Stimulated activated CD8-positive, alpha-beta memory T cell treated with anti-CD3 and anti-CD28 coated beads, Interleukin-12 subunit alpha, Interleukin-12 subunit beta, amount 100 ng/mL, for 24 hours (primary cell): ENCODE data around the gene CAMK1G.

Experiments used
- DNase-seq: peaks from one replicate; pipeline ENCODE4 v3.0.0-alpha.2; 2020; ENCODE audit errors: extremely low read depth

Gene CAMK1G

GRCh38 chr1:209635850-209636249 lies 52.3 kb downstream of the CAMK1G start:
- no peak for DNase-seq

DNA sequence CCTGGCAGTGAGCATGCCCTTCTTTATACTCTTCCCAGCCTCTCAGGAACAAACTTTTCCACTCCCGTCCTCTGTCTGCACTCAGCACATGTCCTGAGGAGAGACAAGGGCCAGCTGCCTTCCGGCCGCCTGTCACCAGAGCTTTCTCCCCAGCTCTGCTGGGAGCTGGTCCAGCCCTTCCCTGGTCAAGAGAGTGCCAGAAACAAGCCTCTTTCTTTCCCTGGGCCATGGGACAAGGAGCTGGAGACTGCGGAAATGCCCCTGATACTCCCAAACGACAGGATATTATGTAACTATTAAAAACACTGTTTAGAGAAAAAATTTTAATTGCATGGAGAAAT lies 58.3 kb downstream of the CAMK1G start:
- DNase-seq, result no peak

GRCh38 chr1:209642816-209643215 lies 59.3 kb downstream of the CAMK1G start:
- no peak for DNase-seq

DNA sequence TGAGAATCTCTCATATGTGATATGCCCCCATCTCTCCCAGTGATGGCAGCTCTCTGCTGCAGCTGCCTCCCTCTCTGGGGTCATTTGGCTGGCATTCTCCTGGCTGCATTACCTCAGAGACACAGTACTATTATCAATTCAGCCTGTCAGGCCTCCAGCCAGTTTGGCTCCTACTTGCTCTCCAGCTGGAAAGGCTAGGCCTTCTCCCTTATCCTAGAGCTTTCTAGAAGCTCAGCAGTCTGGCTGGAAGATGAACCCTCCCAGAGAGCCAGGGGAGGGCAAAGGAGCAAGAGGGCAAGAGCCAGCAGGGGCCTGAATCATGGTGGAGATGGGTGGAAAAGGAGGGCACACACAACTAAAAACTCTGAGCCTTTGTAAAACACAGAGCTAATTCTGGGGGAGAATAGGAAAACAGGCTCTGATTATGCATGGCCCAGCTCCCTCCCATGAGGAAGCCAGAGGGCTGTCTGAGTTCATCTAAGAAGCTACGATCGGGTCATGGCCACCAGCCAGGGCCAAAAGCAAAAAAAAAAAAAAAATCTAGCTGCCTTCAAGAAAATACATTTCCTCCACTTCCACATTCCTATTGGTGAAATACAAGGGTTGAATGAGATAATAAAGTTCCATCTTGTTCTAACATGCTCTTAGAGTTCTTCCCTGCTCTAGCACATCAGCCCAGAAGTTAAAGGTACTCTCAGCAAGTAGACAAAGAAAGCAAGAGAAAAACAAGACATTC lies 59.9 kb downstream of the CAMK1G start:
- no peak for DNase-seq

GRCh38 chr1:209645574-209646452 lies 62.3 kb downstream of the CAMK1G start:
- no peak for DNase-seq

DNA sequence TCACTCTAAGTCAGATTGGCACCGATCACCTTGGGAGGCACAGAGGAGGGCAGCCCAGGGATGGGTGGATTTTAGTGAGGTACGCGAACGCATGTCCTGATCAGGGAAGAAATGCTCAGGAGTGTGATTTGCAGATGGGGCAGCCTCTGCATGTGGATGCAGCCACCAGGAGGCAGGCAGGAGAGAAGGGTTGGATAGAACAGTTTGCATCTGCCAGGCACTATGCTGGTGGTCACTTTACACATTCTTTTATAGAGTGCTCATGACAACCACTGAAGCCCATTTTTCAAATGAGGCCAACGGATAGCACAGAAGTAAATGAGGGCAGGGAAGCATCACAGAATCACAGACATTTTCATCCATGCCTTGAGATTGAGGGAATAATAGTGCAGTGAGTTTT lies 63.0 kb downstream of the CAMK1G start:
- DNase-seq, result no peak

DNA sequence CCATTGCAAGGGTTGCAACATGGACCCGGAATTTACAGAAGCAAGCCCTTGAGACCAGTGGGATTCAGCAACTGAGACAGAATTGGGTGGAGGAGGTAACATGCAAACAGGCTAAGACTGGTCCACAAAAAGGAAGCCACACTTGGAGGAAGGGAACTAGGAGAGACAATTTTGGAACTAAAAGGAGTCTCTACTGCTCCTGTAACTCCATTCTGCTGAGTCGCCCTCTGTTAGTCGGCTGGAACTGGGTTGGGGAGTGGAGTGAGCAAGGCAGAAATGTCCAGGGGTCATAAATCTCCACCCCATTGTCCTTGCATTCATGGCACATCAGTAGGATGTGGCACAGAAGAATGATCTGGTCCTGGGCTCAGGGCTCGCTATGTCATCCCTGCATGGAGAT lies 63.6 kb downstream of the CAMK1G start:
- no peak for DNase-seq

GRCh38 chr1:209648346-209648745 lies 64.8 kb downstream of the CAMK1G start:
- DNase-seq, result no peak

DNA sequence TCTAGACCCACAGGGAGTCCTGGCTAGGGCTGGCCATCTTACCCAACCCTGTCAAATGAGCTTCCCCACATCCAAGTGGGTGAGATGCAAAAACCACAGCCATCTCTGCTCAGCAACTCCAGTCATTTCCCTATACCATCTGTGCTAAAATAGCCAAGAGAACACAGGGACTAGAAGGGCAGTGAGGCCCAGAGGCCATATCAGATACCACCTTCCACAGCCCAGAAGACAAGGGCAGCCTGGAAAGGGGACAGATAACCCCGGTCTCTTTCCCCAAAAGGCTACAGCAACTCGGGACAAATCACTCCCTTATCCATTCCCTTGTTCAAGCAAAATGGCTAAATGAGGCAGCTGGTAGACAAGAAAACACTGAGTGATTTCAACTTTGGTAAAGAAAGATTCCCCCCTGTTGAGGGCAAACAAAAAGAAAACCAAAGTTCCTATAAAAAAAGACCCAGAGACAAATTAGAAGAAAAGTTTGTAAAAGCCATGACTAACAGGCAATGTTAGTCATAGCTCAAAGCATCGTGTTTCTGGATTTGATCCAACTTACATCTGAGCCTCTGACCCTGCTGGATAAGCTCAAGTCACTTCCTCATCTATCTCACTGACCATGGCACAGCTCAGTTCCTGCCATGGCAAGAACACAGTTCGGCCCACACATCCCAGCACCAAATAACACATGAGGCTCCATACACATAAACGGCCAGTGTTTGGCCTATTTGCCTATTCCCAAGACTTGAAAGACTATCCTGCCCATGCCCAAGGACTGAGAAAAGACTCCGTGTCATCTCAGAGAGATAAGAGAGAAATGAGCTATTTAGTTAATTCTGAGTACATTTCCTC lies 65.6 kb downstream of the CAMK1G start:
- DNase-seq, result no peak

GRCh38 chr1:209650454-209650853 lies 66.9 kb downstream of the CAMK1G start:
- no peak for DNase-seq

GRCh38 chr1:209651138-209651587 lies 67.6 kb downstream of the CAMK1G start:
- DNase-seq, result peak; percentile 35

DNA sequence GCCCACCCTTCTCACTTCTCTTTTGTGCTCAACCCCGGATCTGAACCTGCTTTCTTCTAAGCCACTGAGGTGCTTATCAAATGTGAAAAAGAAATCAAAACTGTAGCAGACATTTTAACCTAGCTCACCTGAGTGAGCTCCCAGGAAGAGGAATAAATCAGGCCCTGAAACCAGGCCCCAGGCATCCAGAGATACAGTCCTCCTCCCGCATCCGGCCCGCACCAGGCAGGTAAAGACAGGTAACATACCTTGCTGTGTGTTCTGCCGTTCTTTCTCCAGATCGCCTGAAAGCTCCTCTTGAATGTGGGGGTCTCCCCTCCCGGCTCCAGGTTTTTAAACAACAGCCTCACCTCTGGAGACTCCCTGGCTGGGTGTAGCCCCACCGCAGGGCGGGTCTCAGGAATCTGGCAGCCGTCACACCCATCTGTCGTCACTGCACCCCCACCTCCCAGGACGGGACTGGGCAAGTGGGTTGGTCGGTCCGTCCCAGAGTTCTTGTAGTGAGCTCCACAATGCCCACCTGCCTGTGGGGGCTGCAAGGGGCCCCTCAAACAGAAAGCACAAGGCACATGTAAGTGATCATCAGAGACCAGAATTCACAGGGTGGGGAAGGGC lies 68.7 kb downstream of the CAMK1G start, which contains the start of gene LAMB3:
LAMB3 (minus strand) TSS at position 305 of the 615 bp plus-strand sequence. CDS start 1,481 bp downstream, outside the sequence.
- no peak for DNase-seq

DNA sequence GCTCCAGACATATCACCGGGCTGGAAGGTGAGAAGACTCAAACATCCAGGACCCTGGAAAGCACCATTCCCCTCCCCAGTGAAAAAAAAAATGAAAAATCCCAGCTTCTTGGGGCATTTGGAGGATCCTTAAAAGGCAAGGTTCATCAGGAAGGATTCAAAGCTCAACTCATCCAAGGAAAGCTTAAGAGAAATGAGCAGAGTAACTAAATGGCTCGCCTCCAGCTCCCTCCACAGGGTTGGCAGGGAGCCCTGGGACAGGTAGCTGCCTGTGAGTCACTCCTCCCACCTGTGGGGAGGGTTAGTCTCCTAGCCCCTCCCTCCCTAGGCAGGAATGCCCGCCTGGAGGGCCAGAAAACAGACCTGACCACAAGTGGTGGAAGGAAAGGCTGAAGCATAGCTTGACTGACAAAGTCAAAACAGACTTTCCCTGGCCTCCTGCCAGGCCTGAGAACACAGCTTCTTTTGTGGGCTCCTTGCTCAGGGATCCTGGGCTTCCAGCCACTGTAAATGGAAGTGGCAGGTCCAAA lies 69.4 kb downstream of the CAMK1G start:
- no peak for DNase-seq

GRCh38 chr1:209653915-209654351 lies 70.4 kb downstream of the CAMK1G start:
- no peak for DNase-seq

DNA sequence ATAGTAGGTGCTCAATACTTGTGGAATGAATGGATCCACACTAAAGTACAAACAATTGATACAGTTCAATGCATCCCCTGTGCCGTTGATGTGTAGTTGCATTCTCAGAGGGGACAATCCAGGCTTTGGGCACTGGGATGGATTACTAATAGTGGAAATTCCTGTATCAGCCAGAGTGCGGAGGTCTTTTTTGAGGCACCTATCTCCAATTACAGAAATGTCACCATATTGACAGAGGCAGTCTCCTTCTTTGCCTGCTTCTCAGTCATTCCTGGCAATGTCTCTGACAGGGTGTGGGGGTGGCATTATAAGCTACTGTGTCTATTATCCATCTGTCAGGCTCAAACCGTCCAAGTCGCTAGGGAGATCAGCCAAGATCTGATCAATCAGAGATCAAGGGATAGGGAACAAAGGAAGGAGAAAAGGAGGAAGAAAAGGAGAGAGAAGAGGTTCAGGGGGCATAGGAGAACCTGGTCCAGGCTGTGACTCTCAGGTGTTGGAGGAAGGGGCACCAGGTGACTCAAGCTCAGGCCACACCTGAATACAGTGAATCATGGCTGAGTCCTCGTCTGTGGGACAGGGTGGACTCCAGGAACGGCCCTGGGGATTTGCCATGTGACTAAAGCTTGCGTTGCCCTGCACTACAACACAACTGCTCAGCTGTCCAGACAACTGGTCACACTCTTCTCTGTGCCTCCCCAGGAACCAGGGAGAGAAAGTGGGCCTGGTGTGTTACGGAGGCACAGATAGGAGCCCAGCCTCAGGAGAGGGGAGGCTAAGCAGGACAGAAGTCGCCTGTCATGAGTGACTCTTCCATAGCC lies 72.1 kb downstream of the CAMK1G start:
- no peak for DNase-seq

GRCh38 chr1:209657140-209657879 lies 73.8 kb downstream of the CAMK1G start:
- no peak for DNase-seq

GRCh38 chr1:209657918-209658317 lies 74.4 kb downstream of the CAMK1G start:
- DNase-seq, result no peak

DNA sequence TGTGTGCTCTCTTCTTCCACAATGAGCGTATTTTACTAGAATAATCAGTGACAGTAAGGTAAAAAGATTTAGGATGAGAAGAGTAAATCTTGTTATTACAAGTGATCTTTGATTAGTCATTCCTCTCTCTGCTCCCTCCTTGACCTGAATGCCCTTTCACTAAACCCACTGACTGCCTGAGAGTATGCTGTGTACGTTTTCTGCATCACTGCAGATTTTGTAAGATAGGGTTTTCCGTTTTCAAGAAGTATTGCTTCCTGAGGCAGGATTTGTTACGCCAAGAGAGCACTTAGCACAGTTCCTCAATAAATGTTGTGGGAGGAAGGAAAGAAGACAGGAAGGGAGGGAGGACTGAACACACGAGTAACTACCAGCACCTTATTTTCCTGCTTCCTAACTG lies 76.4 kb downstream of the CAMK1G start:
- DNase-seq, result no peak

- DNase-seq, result no peak
Observed at GRCh38 chr1:209661071-209661470, 77.6 kb downstream of the CAMK1G start.

- DNase-seq, result no peak
Observed at GRCh38 chr1:209662879-209663327, 79.4 kb downstream of the CAMK1G start.
